ENCODE results near the gene CHST9.

DNA sequence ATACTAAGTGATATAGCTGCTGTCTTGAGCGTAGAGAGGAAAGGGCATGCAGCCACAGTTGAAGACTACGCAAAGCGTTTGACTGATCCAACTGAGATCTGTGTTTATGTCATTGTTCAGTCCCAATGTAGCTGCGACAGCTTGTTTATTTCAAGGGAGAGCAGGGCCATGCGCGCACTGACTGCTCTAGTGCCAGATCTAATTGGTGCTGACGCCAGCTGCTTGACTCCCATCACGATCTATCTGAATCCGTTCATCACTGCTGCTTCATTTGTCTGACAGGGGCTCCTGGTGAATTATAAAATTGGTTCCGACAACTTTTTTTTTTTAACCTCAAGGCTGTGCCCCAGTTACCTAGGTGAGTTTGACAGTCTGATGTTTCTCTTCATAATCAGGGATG, 75.7 kb downstream of the CHST9 start:
- TF ChIP-seq, protein P1, sequence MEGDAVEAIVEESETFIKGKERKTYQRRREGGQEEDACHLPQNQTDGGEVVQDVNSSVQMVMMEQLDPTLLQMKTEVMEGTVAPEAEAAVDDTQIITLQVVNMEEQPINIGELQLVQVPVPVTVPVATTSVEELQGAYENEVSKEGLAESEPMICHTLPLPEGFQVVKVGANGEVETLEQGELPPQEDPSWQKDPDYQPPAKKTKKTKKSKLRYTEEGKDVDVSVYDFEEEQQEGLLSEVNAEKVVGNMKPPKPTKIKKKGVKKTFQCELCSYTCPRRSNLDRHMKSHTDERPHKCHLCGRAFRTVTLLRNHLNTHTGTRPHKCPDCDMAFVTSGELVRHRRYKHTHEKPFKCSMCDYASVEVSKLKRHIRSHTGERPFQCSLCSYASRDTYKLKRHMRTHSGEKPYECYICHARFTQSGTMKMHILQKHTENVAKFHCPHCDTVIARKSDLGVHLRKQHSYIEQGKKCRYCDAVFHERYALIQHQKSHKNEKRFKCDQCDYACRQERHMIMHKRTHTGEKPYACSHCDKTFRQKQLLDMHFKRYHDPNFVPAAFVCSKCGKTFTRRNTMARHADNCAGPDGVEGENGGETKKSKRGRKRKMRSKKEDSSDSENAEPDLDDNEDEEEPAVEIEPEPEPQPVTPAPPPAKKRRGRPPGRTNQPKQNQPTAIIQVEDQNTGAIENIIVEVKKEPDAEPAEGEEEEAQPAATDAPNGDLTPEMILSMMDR (IDR thresholded peaks at IDR 0.05): no peak
- TF ChIP-seq POLR2A (IDR thresholded peaks at IDR 0.05): no peak
